Activated B cell treated with CpG ODN at 0.5 μM for 24 hours (primary cell): ENCODE results near the gene TTC12. TPM values are rescaled to one million over a fixed set of nuclear protein-coding genes. Genes with fewer than 3 reads are reported as not detected.

Source experiments
- ATAC-seq: fragments of 200-7000 bp; cut with Tn5 transposase; one replicate; pipeline ENCODE4 v1.10.0; 2021; ENCODE audit warnings: low read depth, mild to moderate bottlenecking, moderate library complexity
- CTCF ChIA-PET: fragments of 350-600 bp; sonication (Branson Sonifier 250); formaldehyde crosslinking; loops from one replicate; lab custom pipeline; 2021; ENCODE audit warnings: antibody characterized with exemption; lab: Charles Lee
- POLR2A ChIA-PET: fragments of 350-600 bp; sonication (Branson Sonifier 250); formaldehyde crosslinking; loops from one replicate; lab custom pipeline; 2021; ENCODE audit warnings: antibody characterized with exemption; lab: Charles Lee
- DNase-seq: peaks from one replicate; pipeline ENCODE4 v3.0.0; 2022
- H3K27ac Mint-ChIP-seq: one replicate; pipeline ENCODE4 v1.8.0; 2020; ENCODE audit warnings: mixed read lengths
- H3K27me3 Mint-ChIP-seq: one replicate; pipeline ENCODE4 v1.8.0; 2021; ENCODE audit warnings: mixed read lengths
- H3K36me3 Mint-ChIP-seq: one replicate; pipeline ENCODE4 v1.8.0; 2021; ENCODE audit warnings: low read depth, mixed read lengths
- H3K4me1 Mint-ChIP-seq: one replicate; pipeline ENCODE4 v1.8.0; 2021; ENCODE audit warnings: mixed read lengths
- H3K4me3 Mint-ChIP-seq: one replicate; pipeline ENCODE4 v1.8.0; 2020; ENCODE audit warnings: mild to moderate bottlenecking, mixed read lengths
- H3K9me3 Mint-ChIP-seq: one replicate; pipeline ENCODE4 v1.8.0; 2020; ENCODE audit warnings: mixed read lengths
- CTCF ChIP-seq: fragments of 200-600 bp; IDR thresholded peaks from one replicate; pipeline ENCODE4 v1.8.0; 2022; ENCODE audit warnings: antibody characterized with exemption, mild to moderate bottlenecking
- intact Hi-C: fragments of 100-400 bp; cut with micrococcal nuclease; formaldehyde crosslinking; loops from one replicate; pipeline ENCODE4 v1.15.1; 2024
- total RNA-seq: library from RNA; stranded (reverse); gene quantifications from 2 replicates; pipeline ENCODE4 v1.2.3, GENCODE V29; 2022

TTC12 gene
- total RNA-seq, 1 donor from 2014 or later, result 25.2 TPM

GRCh38 chr11:113274713-113275582, 39.4 kb upstream of the TTC12 start:
- ATAC-seq (no peak), DNase-seq (no peak)
- Mint-ChIP-seq H3K4me1 (no peaks in the 10 kb centered on the region), H3K27me3 (peaks cover 2% of the 10 kb centered on the region), H3K27ac (no peak overlapping the region), H3K4me3 (no peak overlapping the region), H3K9me3 (no peaks in the 10 kb centered on the region), H3K36me3 (no peaks in the 10 kb centered on the region)
- intact Hi-C loops, result no loop called here
- TF ChIP-seq CTCF, result no peak
- ChIA-PET POLR2A (no interaction called here), CTCF (no interaction called here)

GRCh38 chr11:113275602-113276001, 38.8 kb upstream of the TTC12 start:
- Mint-ChIP-seq H3K27me3 (no peaks in the 10 kb centered on the region), H3K36me3 (no peaks in the 10 kb centered on the region), H3K27ac (no peak overlapping the region), H3K9me3 (no peaks in the 10 kb centered on the region), H3K4me1 (no peaks in the 10 kb centered on the region), H3K4me3 (no peak overlapping the region)
- ChIA-PET POLR2A (no interaction called here), CTCF (no interaction called here)
- DNase-seq (no peak), ATAC-seq (no peak)
- intact Hi-C loops, result no loop called here
- no peak for TF ChIP-seq CTCF

DNA sequence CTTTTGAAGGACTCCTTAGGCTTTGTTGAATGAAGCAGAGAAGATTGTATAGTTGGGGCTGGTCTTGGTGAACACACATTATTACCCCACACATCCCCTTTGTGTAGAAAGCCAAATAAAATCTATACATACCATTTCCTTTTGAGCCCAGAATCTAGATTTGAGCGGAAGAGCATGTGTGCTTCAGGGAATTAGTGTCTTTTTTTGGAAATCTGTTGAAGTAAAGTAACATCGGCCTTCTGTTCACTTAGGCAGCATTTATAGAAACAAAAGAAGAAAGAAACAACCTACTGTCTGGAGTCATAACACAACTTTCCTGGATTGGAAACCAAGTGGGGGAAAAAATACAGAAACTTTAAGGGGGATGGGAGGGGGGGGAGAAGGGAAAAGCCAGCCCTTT, 37.9 kb upstream of the TTC12 start:
- no peaks in the 10 kb centered on the region for H3K27me3 Mint-ChIP-seq
- no peak overlapping the region for H3K27ac Mint-ChIP-seq
- POLR2A ChIA-PET, result no interaction called here
- H3K36me3 Mint-ChIP-seq, result no peaks in the 10 kb centered on the region
- CTCF ChIA-PET, result no interaction called here
- TF ChIP-seq CTCF, result no peak
- no peaks in the 10 kb centered on the region for H3K4me1 Mint-ChIP-seq
- ATAC-seq (no peak), DNase-seq (no peak)
- intact Hi-C loops, result no loop called here
- no peak overlapping the region for H3K4me3 Mint-ChIP-seq
- no peaks in the 10 kb centered on the region for H3K9me3 Mint-ChIP-seq

DNA sequence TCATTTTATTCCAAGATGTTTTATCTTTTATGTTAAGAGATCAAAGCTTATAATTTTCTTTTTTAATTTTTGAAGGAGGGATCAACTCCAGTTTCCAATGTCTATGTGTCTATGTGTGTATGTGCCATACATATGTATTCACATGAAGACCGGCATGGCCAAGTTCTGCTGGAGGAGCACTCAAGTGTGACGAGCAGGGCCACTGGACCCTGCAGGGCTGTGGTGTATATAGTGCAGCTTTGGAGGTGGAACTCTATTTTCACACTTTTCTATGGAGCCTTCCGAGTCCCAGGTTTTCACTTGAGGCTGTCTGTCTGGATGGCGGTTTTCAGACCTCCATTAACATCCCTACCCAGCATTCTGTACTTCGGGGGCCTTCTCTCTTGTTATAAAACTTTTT, 36.5 kb upstream of the TTC12 start:
- intact Hi-C loops, result no loop called here
- no peak for TF ChIP-seq CTCF
- Mint-ChIP-seq H3K4me1 (no peaks in the 10 kb centered on the region), H3K27me3 (no peaks in the 10 kb centered on the region), H3K9me3 (no peaks in the 10 kb centered on the region), H3K4me3 (no peak overlapping the region), H3K36me3 (no peaks in the 10 kb centered on the region), H3K27ac (no peak overlapping the region)
- POLR2A ChIA-PET, result no interaction called here
- CTCF ChIA-PET, result interaction anchor here (0.9 kb wide), 1 partner anchor 12 kb away, joined by 3 read pairs; no protein-coding TSS in a partner anchor
- ATAC-seq (no peak), DNase-seq (no peak)

- Mint-ChIP-seq H3K36me3 (no peaks in the 10 kb centered on the region), H3K4me1 (no peaks in the 10 kb centered on the region), H3K9me3 (no peaks in the 10 kb centered on the region), H3K4me3 (no peak overlapping the region), H3K27ac (no peak overlapping the region), H3K27me3 (no peaks in the 10 kb centered on the region)
- intact Hi-C loops, result no loop called here
- ATAC-seq (no peak), DNase-seq (no peak)
- ChIA-PET POLR2A (no interaction called here), CTCF (interaction anchor here (0.9 kb wide), 1 partner anchor 11 kb away, joined by 3 read pairs; no protein-coding TSS in a partner anchor)
- TF ChIP-seq CTCF, result no peak
These were observed 35.9 kb upstream of the TTC12 start for GRCh38 chr11:113278481-113278880.
